WTC11 (cell line): ENCODE results near the gene EGFR. TPM values are rescaled to one million over a fixed set of nuclear protein-coding genes. Genes with fewer than 3 reads are reported as not detected.

ENCODE experiments used
- ATAC-seq: fragments of 200-7000 bp; cut with Tn5 transposase; 2 replicates; pipeline ENCODE4 v1.10.0; 2021; ENCODE audit warnings: mild to moderate bottlenecking, moderate library complexity
- CTCF ChIA-PET: fragments of 300-600 bp; sonication (Branson Sonifier 250); formaldehyde crosslinking; loops from one replicate; lab custom pipeline; 2021; ENCODE audit warnings: antibody characterized with exemption; lab: Charles Lee
- POLR2A ChIA-PET: fragments of 350-600 bp; sonication (Branson Sonifier 250); formaldehyde crosslinking; loops from one replicate; lab custom pipeline; 2021; ENCODE audit warnings: antibody characterized with exemption; lab: Charles Lee
- DNase-seq: peaks from one replicate; pipeline ENCODE4 v3.0.0; 2021; ENCODE audit warnings: low spot score
- H3K27ac Mint-ChIP-seq: 2 replicates; pipeline ENCODE4 v1.8.0; 2021; ENCODE audit warnings: mixed read lengths
- H3K27me3 Mint-ChIP-seq: 2 replicates; pipeline ENCODE4 v1.8.0; 2021; ENCODE audit warnings: low read depth, mild to moderate bottlenecking, moderate library complexity, mixed read lengths
- H3K36me3 Mint-ChIP-seq: 2 replicates; pipeline ENCODE4 v1.8.0; 2021; ENCODE audit warnings: mixed read lengths
- H3K4me1 Mint-ChIP-seq: 2 replicates; pipeline ENCODE4 v1.8.0; 2022; ENCODE audit warnings: mixed read lengths
- H3K4me3 Mint-ChIP-seq: 2 replicates; pipeline ENCODE4 v1.8.0; 2021; ENCODE audit warnings: mild to moderate bottlenecking, moderate library complexity, mixed read lengths
- H3K9me3 Mint-ChIP-seq: 2 replicates; pipeline ENCODE4 v1.8.0; 2021; ENCODE audit warnings: mixed read lengths
- AFF4 ChIP-seq: sonication (generic); formaldehyde crosslinking; IDR thresholded peaks from 2 replicates; pipeline ENCODE4 v1.8.1; 2023; ENCODE audit warnings: mild to moderate bottlenecking, missing genetic modification reagents, borderline replicate concordance
- AR ChIP-seq: fragments of 250-450 bp; sonication (Bioruptor Pico); IDR thresholded peaks from 2 replicates; pipeline ENCODE4 v1.9.0; 2021; ENCODE audit warnings: mild to moderate bottlenecking
- FOXJ3 ChIP-seq: sonication (generic); formaldehyde crosslinking; IDR thresholded peaks from 2 replicates; pipeline ENCODE4 v1.9.0; 2021; ENCODE audit warnings: missing genetic modification reagents, mild to moderate bottlenecking, borderline replicate concordance
- FOXP1 ChIP-seq: sonication (generic); formaldehyde crosslinking; IDR thresholded peaks from 2 replicates; pipeline ENCODE4 v1.8.0; 2022; ENCODE audit warnings: missing genetic modification reagents, mild to moderate bottlenecking, moderate library complexity, borderline replicate concordance
- HMGXB4 ChIP-seq: sonication (generic); formaldehyde crosslinking; IDR thresholded peaks from 2 replicates; pipeline ENCODE4 v1.8.1; 2023; ENCODE audit warnings: mild to moderate bottlenecking, moderate library complexity, missing genetic modification reagents
- IRF2 ChIP-seq: sonication (generic); formaldehyde crosslinking; IDR thresholded peaks from 2 replicates; pipeline ENCODE4 v1.8.0; 2022; ENCODE audit warnings: low read depth, missing genetic modification reagents, borderline replicate concordance
- JUN ChIP-seq: sonication (generic); formaldehyde crosslinking; IDR thresholded peaks from 2 replicates; pipeline ENCODE4 v1.8.0; 2023; ENCODE audit warnings: mild to moderate bottlenecking, missing genetic modification reagents
- NFYB ChIP-seq: sonication (generic); formaldehyde crosslinking; conservative IDR thresholded peaks from 2 replicates; pipeline ENCODE4 v1.8.0; 2022; ENCODE audit warnings: low read depth, missing genetic modification reagents
- NR3C1 ChIP-seq: sonication (generic); formaldehyde crosslinking; conservative IDR thresholded peaks from 2 replicates; pipeline ENCODE4 v1.8.1; 2023; ENCODE audit warnings: low read depth, mild to moderate bottlenecking, missing genetic modification reagents
- PRRX2 ChIP-seq: fragments of 250-450 bp; sonication (Bioruptor Pico); IDR thresholded peaks from 2 replicates; pipeline ENCODE4 v1.8.0; 2021; ENCODE audit warnings: mild to moderate bottlenecking
- RELA ChIP-seq: sonication (generic); formaldehyde crosslinking; IDR thresholded peaks from 2 replicates; pipeline ENCODE4 v1.8.1; 2022; ENCODE audit warnings: missing genetic modification reagents, mild to moderate bottlenecking, borderline replicate concordance
- STAT6 ChIP-seq: sonication (generic); formaldehyde crosslinking; conservative IDR thresholded peaks from 2 replicates; pipeline ENCODE4 v1.8.1; 2023; ENCODE audit warnings: mild to moderate bottlenecking, low read depth, missing genetic modification reagents, moderate library complexity
- total RNA-seq: library from RNA; stranded (reverse); gene quantifications from 3 replicates; pipeline ENCODE4 v1.2.3, GENCODE V29; 2021
- TF ChIP-seq, protein P1 (sequence below): sonication (generic); formaldehyde crosslinking; IDR thresholded peaks from 2 replicates; pipeline ENCODE4 v1.8.0; 2023; ENCODE audit warnings: mild to moderate bottlenecking, missing genetic modification reagents
- TF ChIP-seq, protein P2 (sequence below): fragments of 250-450 bp; sonication (Bioruptor Pico); IDR thresholded peaks from 2 replicates; pipeline ENCODE4 v1.8.0; 2021; ENCODE audit warnings: mild to moderate bottlenecking
- TF ChIP-seq, protein P3 (sequence below): sonication (generic); formaldehyde crosslinking; IDR thresholded peaks from 2 replicates; pipeline ENCODE4 v1.8.1; 2022; ENCODE audit warnings: mild to moderate bottlenecking, missing genetic modification reagents, moderate library complexity, borderline replicate concordance

Gene EGFR
- total RNA-seq, 1 experiment from 2014 or later = 5.9 TPM

DNA sequence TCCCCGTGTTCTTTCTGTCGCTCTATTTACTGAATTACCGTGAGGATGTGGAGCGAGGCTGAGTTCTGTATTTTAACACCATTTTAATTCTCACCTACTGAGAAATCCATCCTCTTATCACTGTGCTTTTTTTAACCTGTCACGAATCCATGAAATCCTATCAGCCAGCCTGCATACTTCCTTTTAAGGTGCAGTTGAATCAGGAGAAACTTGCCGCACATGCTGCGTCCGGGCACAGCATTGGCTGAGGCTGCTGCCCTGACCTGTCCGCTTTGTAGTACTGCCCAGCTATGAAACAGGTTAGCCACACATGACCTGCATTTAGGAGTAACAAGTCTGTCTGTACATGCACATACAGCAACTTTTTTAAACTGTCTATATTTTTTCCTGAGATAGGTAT lies 82.5 kb downstream of the EGFR start:
- H3K9me3 Mint-ChIP-seq = no peaks in the 10 kb centered on the region
- H3K4me1 Mint-ChIP-seq = peaks cover 30% of the 10 kb centered on the region
- no peak overlapping the region for H3K4me3 Mint-ChIP-seq
- H3K27ac Mint-ChIP-seq = 0 out of 2 replicates have a peak overlapping the region, but pooled peaks have one; percentile 60
- CTCF ChIA-PET = interaction anchor here (1.7 kb wide), 1 partner anchor 154 kb away, joined by 8 read pairs; no protein-coding TSS in a partner anchor
- H3K36me3 Mint-ChIP-seq = no peaks in the 10 kb centered on the region
- H3K27me3 Mint-ChIP-seq = no peaks in the 10 kb centered on the region
- POLR2A ChIA-PET = no interaction called here
- TF ChIP-seq AFF4 (CRISPR knock-in tag) = no peak
- TF ChIP-seq FOXP1 (CRISPR knock-in tag) = no peak
- TF ChIP-seq FOXJ3 (CRISPR knock-in tag) = no peak
- no peak for TF ChIP-seq NR3C1
- TF ChIP-seq, protein P1, sequence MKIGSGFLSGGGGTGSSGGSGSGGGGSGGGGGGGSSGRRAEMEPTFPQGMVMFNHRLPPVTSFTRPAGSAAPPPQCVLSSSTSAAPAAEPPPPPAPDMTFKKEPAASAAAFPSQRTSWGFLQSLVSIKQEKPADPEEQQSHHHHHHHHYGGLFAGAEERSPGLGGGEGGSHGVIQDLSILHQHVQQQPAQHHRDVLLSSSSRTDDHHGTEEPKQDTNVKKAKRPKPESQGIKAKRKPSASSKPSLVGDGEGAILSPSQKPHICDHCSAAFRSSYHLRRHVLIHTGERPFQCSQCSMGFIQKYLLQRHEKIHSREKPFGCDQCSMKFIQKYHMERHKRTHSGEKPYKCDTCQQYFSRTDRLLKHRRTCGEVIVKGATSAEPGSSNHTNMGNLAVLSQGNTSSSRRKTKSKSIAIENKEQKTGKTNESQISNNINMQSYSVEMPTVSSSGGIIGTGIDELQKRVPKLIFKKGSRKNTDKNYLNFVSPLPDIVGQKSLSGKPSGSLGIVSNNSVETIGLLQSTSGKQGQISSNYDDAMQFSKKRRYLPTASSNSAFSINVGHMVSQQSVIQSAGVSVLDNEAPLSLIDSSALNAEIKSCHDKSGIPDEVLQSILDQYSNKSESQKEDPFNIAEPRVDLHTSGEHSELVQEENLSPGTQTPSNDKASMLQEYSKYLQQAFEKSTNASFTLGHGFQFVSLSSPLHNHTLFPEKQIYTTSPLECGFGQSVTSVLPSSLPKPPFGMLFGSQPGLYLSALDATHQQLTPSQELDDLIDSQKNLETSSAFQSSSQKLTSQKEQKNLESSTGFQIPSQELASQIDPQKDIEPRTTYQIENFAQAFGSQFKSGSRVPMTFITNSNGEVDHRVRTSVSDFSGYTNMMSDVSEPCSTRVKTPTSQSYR (CRISPR knock-in tag) = no peak
- TF ChIP-seq, protein P2, sequence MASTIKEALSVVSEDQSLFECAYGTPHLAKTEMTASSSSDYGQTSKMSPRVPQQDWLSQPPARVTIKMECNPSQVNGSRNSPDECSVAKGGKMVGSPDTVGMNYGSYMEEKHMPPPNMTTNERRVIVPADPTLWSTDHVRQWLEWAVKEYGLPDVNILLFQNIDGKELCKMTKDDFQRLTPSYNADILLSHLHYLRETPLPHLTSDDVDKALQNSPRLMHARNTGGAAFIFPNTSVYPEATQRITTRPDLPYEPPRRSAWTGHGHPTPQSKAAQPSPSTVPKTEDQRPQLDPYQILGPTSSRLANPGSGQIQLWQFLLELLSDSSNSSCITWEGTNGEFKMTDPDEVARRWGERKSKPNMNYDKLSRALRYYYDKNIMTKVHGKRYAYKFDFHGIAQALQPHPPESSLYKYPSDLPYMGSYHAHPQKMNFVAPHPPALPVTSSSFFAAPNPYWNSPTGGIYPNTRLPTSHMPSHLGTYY (CRISPR knock-in tag) = no peak
- TF ChIP-seq IRF2 (CRISPR knock-in tag) = no peak
- no peak for TF ChIP-seq JUN (CRISPR knock-in tag)
- TF ChIP-seq HMGXB4 = no peak
- DNase-seq (no peak), ATAC-seq (no peak)

GRCh38 chr7:55104123-55104522 lies 85.3 kb downstream of the EGFR start:
- ChIA-PET POLR2A (no interaction called here), CTCF (no interaction called here)
- DNase-seq = no peak
- Mint-ChIP-seq H3K27ac (no peak overlapping the region), H3K9me3 (no peaks in the 10 kb centered on the region), H3K36me3 (no peaks in the 10 kb centered on the region), H3K4me3 (no peak overlapping the region), H3K4me1 (peaks cover 35% of the 10 kb centered on the region), H3K27me3 (no peaks in the 10 kb centered on the region)
- ATAC-seq = no peak
- TF ChIP-seq NFYB (CRISPR knock-in tag) (no peak), PRRX2 (no peak), RELA (CRISPR knock-in tag) (no peak), HMGXB4 (no peak), AR (CRISPR knock-in tag) (no peak), STAT6 (CRISPR knock-in tag) (no peak)
- TF ChIP-seq, protein P3, sequence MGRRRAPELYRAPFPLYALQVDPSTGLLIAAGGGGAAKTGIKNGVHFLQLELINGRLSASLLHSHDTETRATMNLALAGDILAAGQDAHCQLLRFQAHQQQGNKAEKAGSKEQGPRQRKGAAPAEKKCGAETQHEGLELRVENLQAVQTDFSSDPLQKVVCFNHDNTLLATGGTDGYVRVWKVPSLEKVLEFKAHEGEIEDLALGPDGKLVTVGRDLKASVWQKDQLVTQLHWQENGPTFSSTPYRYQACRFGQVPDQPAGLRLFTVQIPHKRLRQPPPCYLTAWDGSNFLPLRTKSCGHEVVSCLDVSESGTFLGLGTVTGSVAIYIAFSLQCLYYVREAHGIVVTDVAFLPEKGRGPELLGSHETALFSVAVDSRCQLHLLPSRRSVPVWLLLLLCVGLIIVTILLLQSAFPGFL (CRISPR knock-in tag) = no peak
